Measurements from ENCODE around the gene SRRM4.

Gene SRRM4

DNA sequence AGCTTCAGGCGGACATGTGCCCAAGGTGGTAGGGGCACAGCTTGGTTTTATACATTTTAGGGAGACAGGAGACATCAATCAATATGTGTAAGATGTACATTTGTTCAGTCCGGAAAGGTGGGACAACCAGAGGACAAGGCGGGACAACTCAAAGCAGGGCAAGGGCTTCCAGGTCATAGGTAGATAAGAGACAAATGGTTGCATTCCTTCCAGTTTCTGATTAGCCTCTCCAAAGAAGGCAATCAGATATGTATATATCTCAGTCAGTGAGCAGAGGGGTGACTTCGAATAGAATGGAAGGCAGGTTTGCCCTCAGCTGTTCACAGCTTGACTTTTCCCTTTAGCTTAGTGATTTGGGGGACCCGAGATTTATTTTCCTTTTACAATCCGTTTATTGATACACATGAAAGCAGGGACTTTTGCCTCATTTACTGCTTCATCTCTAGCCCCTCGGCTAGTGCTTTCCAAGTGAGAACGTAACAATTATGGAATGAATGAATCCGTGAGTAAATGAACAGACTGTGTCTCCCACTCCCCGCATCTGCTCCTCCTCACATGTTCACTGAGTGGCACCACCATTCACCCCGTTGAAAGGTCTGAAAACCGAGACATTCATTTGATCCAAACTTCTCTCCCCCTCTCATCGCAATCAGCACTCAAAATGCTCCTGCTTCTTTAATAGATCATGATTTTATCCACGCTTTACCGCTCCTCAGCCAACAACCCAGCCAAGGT lies 190.5 kb downstream of the SRRM4 start:
- no peak for DNase-seq

- no peak for DNase-seq
These were observed 193.7 kb downstream of the SRRM4 start for GRCh38 chr12:119175081-119175480.

- DNase-seq, result peak; percentile 27 to 39
These were observed 195.1 kb downstream of the SRRM4 start for GRCh38 chr12:119176267-119177055.

DNA sequence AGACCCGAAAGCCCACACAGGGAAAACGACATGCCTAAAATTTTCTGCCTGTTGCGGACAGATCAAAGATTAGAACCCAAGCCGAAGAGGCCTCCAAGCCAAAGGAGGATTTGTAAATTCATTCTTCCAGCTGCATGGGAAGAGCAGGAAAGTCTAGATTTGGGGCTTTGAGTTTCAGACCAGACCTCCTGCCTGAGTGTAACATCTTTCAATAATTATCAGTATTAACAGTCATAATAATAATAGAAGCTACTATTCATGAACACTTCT lies 195.7 kb downstream of the SRRM4 start:
- no peak for DNase-seq

GRCh38 chr12:119177724-119178380 lies 196.5 kb downstream of the SRRM4 start:
- DNase-seq, result no peak

DNA sequence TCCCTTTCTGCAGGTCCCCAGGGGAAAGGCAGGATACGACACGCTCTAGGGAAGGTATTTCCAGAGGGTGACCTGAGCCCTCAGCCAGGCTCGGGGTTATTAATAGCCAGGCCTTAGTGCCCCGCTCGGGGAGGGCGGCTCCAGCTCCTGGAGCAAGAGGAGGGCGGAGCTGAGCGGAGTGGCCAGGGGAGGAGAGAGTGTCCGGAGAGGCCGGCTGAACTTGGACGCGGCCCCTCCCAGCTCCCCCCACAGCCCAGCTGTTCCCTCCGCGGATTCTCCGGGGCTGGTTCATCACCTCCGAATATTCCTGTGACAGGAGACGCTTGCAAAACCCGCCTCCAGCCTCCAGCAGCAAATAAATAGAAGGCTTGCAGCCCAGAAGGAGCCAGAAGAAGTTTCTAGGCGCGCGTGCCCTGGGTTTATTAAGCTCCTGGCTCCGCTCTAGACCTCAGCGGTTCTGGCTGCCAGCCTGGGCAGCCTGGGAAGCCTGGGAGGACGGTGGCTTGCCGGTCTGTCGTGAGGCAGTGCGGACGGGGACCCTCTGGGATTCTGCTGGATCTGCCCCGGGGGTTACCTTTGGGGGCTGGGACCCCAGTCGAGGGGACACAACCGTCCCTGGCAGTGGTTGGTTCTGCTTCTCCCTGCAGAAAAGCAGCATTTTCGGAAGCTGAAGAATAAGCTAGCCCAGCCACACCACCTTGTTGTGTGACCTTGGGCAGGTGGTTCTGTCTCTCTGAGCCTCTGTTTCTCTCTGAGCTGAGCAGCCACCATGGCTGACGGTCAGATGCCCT lies 197.4 kb downstream of the SRRM4 start, which contains the start of gene HSPB8:
HSPB8 (plus strand) TSS at position 388 of the 791 bp plus-strand sequence; CDS start at position 770, 382 bp downstream.
- DNase-seq, result peak; percentile 43 to 46

GRCh38 chr12:119179335-119180021 lies 198.1 kb downstream of the SRRM4 start:
- DNase-seq, result no peak

- no peak for DNase-seq
These were observed 199.2 kb downstream of the SRRM4 start for GRCh38 chr12:119180380-119181040.

DNA sequence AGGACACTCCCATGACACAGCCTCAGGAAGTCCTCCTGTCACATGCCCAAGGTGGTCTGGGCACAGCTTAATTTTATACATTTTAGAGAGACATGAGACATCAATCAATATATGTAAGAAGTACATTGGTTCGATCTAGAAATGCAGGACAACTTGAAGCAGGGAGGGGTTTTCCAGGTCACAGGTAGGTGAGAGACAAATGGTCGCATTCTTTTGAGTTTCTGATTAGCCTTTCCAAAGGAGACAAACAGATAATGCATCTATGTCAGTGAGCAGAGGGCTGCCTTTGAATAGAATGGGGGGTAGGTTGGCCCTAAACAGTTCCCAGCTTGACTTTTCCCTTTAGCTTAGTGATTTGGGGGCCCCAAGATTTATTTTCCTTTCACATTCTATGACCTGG lies 199.9 kb downstream of the SRRM4 start:
- no peak for DNase-seq

GRCh38 chr12:119181944-119182343 lies 200.6 kb downstream of the SRRM4 start:
- DNase-seq, result no peak

DNA sequence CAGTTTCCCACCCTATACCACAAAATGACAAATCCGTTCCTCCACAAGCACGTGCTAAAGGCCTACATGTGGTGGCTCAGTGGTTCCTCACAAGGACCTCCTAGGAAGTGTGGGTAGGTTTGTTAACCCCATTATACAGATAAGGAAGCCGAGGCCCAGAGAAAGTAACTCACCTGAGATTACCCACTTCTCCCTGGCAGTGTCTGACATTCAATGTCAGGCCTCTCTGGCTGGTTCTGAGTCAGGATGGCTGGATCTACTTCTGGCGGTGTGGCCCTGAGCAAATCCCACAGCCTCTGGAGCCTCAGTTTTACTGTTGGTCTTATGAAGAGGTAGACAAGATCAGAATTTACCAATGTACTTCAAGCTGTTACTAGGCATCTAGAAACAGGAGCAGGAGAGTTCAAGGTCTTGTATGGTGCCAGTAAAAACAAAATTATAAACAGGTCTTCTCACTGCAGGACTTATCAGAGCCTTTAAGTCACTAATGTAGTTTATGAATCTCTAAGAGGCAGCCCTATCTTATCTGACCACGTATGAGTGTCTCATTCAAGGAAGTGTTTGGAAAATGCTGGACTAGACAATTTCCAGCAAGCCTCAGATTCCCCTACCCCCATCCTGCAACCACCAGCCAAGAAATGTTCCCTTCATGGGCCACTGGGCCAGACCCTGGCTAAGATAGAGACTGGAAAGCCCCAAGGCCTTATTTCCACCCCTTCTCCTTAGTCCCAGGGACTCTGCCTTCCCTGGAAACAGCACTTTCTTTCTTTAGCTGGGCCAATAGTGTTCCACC lies 201.6 kb downstream of the SRRM4 start:
- no peak for DNase-seq

DNA sequence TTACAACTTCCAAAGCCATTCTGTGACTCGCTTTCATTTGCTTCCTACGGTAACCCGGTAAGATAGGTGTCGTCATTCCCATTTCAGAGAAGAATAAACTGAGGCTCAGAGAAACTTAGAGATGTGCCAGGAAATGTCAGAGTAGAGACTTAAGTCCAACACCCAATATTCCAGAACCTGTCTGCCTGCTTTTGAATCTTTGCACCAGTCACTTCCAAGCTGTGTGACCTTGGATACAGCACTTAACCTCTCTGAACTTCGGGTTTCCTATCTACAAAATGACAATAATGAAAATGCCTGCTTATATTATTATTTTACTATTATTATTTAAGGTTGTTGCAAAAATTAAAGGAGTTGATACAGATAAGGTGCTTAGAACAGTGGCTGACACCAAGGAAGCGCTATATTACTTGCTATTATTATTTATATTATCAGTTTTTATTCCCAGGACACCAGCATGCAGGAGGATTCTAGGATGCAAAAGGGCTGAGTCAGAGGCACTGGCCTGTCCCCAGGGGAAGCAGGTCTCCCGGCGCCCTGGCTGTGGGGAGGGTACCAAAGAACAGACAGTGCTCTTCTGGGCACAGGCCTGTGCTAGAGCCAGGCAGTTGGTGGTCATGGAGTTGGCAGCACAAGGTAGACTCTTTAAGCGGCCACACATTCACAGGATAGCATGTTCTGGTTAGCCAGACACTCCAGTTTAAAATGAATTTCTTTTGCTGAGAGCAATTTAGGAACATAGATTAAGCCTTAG lies 202.8 kb downstream of the SRRM4 start:
- peak in 1 of 2 donors; percentile 26 for DNase-seq

GRCh38 chr12:119195256-119195655 lies 213.9 kb downstream of the SRRM4 start:
- no peak for DNase-seq

DNA sequence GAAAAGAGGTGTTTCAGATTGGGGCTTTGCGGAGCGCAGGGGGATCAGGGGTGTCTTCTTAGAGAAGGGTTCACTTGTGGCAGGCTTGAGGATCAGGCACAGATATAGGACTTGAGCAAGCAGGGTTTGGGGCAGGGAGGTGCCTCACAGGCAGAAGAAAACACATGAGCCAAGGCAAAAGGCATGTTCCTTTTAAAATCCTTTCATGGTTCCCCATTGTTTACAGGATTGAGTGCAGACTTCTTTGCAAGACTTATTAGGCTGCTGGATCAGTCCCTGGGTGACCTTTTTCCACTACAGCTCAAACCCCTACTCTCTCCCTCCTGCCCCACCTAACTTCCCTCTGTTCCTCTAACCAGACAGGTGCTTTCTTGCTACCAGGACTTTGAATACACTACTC lies 217.1 kb downstream of the SRRM4 start:
- DNase-seq, result no peak

DNA sequence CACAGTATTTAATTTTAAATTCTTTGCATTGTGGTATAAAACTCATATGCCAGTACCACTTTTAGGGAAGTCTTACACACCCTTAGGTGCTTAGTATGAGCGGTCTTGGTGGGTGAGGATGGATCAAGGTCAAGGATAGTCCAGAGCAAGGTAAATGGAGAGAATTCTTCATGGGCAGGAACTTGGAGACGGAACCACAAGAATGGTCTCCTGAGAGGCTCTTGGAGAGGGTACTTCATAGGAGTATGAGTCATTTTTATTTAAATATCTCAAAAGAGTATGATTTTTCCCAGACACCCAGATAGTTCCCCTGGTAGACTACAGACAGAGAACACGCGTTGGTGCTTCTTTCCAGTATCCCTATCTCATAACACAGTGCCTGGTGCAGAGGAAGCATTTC lies 219.3 kb downstream of the SRRM4 start:
- no peak for DNase-seq

DNA sequence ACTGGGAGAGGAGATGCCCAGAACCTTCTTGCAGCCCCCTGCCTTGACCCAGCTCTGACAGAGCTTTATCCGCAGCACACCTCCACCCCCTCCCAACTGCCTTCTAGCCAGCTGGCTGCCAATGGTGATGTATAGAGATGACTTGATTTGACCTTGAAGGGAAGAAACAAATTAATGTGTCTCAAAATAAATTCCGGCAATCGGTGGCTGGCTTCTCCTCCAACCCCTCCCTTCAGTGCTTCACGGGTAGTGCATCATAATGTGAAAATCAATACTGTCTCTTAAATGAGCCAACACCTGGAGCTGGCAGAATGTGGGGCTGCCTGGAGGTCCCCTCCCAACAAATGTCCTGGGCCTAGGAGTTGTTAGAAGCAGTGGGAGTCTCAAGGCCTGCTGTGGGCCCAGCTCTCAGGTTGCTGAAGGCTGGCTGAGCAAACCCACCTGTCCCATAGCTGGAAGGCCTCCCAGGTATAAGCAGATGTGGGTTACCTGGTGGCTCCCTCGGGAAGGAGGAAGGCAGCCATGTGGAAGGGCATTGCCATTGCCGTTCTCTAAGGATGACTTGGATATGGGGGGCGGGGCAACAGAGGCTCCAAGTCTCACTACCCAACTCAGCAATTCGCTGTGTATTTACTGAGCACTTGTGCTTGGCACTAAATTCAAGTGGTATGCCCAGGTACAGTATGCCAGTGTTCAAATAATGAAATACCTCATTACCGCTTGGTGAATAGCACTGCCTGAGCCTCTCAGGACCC lies 220.6 kb downstream of the SRRM4 start:
- no peak for DNase-seq

DNA sequence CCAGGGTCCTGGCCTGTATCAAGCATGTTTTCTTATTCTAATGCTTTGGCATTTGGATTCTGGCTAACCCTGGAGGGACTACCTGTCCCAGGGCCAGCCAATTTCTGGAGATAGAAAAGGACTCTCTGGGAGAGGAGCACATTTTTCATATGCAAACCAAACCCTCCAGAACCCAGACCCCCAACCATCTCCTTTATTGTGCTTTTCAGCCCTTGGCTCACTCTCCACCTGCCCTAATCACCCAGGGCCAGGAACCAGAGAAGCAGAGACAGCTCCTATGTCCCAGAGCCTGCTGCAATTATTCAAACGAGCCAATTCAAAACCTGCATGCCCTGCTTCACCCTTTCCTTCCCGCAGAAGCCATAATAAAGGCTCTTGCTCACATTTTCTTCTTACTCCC lies 221.2 kb downstream of the SRRM4 start:
- DNase-seq, result no peak

DNA sequence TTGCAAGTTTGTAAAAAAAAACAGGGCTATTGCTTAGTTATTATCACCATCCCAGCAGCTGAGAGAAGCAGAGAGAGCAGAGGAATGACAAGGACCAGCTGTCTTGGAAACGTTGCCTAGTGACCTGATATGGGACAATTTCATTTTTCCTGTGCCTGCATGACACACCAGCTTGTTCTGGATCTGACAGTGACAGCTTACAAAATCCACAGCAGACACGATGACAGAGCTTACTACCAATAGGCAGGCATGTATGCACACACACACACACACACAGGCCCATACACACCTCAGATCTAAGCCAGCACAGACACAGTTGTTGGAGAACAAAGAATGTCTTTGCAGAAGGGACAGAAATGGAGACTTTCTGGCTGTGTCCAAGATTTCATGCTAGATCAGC lies 222.8 kb downstream of the SRRM4 start:
- DNase-seq, result no peak

GRCh38 chr12:119204671-119205285 lies 223.4 kb downstream of the SRRM4 start:
- no peak for DNase-seq
